ENCODE results near the gene CELF2. TPM values are rescaled to one million over a fixed set of nuclear protein-coding genes. Genes with fewer than 3 reads are reported as not detected.
"Not testable (repeated sequence)": the region's sequence is repeated elsewhere in the genome, so short reads cannot be mapped to it uniquely, and the experiment has no call there.

Gene CELF2
- total RNA-seq, 2 experiments from 2014 or later, result 165 to 181 TPM

DNA sequence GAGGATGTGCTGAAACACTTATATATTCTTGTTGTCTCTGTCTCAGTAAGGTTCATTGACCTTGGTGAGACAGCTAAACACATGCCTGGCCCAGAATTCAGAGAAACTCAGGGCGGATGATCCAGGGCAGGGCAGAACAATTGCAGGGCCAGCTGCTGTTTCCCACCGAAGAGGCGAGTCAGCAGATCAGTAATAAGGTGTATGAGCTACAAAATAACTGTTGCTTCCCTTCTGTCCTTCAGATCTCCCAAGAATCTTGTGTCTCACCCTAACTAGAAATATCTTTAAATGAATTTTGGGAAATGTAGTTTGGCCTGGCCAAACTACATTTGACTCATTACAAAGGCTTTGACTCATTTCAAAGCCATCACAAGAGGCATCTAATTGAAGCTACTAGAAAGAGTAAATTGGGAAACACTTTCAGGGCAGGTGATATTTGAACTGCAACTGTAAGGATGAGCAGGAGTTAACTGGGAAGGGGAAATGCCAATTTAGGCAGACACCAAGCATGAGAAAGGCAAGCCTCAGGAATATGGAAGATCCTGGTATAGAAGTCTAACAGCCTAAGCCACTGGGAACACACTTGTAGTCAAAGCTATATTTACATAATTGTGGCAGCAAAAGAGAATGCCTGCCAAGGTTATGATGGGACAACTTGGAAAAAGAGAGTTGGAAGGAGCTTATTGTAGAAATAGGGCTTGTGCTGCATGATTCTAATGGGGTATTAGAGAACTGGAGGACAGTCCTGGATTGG, 24.5 kb upstream of the CELF2 start:
- POLR2A ChIA-PET, result no interaction called here
- H3K4me3 Mint-ChIP-seq, result no peak overlapping the region
- H3K9me3 Mint-ChIP-seq, result peaks cover 12% of the 10 kb centered on the region
- H3K4me1 Mint-ChIP-seq, result peaks cover 7% of the 10 kb centered on the region
- CTCF ChIA-PET, result interaction anchor here (0.5 kb wide), 1 partner anchor 1280 kb away, joined by 5 read pairs; no protein-coding TSS in a partner anchor
- H3K36me3 Mint-ChIP-seq (ENCODE audit: low read depth), result no peaks in the 10 kb centered on the region
- peaks cover 32% of the 10 kb centered on the region for H3K27me3 Mint-ChIP-seq
- no peak overlapping the region for H3K27ac Mint-ChIP-seq
- DNase-seq, result no peak

DNA sequence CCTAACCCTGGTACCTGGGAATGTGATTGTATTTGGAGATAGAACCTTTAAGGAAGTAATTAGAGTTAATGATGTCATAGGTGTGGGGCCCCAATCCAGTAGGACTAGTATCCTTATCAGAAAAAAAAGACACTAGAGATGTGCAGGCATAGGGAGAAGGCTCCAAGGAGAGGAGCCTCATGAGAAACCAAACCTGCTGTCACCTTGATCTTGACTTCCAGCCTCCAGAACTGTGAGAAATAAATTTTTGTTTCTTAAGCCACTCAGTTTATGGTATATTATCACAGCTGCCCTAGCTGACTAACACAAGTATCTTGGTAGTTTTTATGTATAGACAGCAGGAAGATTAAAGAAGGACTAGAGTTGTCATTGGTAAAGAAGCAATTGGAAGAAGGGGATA, 23.9 kb upstream of the CELF2 start:
- H3K27me3 Mint-ChIP-seq, result peaks cover 31% of the 10 kb centered on the region
- peaks cover 18% of the 10 kb centered on the region for H3K9me3 Mint-ChIP-seq
- no peak overlapping the region for H3K27ac Mint-ChIP-seq
- ChIA-PET CTCF (interaction anchor here (1.3 kb wide), 1 partner anchor 18 kb away, joined by 3 read pairs; no protein-coding TSS in a partner anchor), POLR2A (no interaction called here)
- H3K4me3 Mint-ChIP-seq, result no peak overlapping the region
- H3K36me3 Mint-ChIP-seq (ENCODE audit: low read depth), result no peaks in the 10 kb centered on the region
- DNase-seq, result no peak
- peaks cover 7% of the 10 kb centered on the region for H3K4me1 Mint-ChIP-seq

DNA sequence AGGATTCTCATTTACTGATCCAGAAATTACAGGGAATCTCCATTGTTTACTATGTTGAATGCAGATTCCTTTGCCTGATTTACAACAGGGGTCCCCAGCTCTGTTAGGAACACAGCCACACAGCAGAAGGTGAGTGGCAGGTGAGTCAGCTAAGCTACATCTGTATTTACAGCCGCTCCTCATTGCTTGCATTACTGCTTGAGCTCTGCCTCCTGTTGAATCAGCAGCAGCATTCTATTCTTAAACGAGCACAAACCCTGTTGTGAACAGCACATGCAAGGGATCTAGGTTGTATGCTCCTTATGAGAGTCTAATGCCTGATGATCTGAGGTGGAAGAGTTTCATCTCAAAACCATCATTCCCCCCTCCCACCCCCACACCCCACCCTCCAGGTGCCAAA, 23.3 kb upstream of the CELF2 start:
- ChIA-PET CTCF (interaction anchor here (1.3 to 1.6 kb wide), 2 partner anchors 17 to 22 kb away, joined by 3 read pairs; no protein-coding TSS in a partner anchor), POLR2A (no interaction called here)
- peaks cover 18% of the 10 kb centered on the region for H3K9me3 Mint-ChIP-seq
- H3K27ac Mint-ChIP-seq, result no peak overlapping the region
- no peaks in the 10 kb centered on the region for H3K36me3 Mint-ChIP-seq (ENCODE audit: low read depth)
- no peak overlapping the region for H3K4me3 Mint-ChIP-seq
- peaks cover 7% of the 10 kb centered on the region for H3K4me1 Mint-ChIP-seq
- no peak for DNase-seq
- H3K27me3 Mint-ChIP-seq, result peaks cover 27% of the 10 kb centered on the region

DNA sequence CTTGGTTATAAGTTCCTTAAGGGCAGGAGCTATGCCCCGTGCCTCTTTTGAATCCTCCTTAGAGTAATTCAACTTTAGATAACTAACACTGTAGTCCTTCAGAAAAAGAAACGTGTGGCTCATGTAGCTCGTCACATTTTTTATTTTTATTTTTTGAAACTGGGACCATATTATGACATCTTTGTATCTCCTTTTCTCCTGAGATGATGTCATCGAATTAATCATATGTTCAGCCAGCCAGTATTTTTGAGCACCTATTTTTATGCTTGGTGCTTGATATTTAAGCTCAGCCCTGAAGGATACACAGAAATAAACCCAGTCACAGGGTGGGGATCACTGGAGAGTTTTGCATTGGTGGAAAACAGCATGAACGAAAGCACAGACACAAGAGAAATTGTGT, 22.6 kb upstream of the CELF2 start:
- CTCF ChIA-PET, result interaction anchor here (1.3 to 1.6 kb wide), 2 partner anchors 17 to 21 kb away, joined by 3 read pairs; no protein-coding TSS in a partner anchor
- POLR2A ChIA-PET, result no interaction called here
- no peak overlapping the region for H3K27ac Mint-ChIP-seq
- no peak for DNase-seq
- H3K4me1 Mint-ChIP-seq, result peaks cover 7% of the 10 kb centered on the region
- H3K36me3 Mint-ChIP-seq (ENCODE audit: low read depth), result no peaks in the 10 kb centered on the region
- H3K4me3 Mint-ChIP-seq, result no peak overlapping the region
- H3K9me3 Mint-ChIP-seq, result peaks cover 18% of the 10 kb centered on the region
- H3K27me3 Mint-ChIP-seq, result peaks cover 26% of the 10 kb centered on the region

DNA sequence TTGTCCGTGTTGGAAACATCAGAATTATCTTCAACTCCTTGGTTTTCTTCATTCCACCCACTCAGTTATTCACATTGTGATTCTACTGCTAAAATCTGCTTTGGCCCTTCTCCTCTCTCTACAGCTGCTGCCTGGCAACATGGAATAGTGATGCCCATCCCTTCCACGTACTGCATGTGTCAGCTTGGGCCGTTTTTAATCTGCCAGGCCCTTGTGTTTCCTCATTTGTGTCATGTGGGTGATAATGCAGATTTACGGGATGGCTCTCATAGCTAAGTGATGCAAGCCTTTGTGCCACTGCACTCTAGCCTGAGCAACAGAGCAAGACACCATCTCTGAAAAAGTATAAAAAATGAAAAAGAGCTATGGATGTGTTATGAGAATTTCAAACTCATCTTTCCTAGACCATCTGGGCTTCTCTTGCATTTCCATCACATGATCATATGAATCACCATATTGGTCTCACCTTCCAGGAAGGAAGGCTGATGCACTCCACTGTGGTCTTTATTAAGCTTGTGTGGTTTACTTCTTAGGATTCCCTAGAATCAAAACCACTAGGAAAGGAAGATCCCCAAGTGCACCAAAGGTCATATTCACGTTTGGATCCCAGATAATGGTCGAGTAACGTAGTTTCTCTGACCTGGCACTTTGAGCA, 20.6 kb upstream of the CELF2 start:
- no peak overlapping the region for H3K4me3 Mint-ChIP-seq

DNA sequence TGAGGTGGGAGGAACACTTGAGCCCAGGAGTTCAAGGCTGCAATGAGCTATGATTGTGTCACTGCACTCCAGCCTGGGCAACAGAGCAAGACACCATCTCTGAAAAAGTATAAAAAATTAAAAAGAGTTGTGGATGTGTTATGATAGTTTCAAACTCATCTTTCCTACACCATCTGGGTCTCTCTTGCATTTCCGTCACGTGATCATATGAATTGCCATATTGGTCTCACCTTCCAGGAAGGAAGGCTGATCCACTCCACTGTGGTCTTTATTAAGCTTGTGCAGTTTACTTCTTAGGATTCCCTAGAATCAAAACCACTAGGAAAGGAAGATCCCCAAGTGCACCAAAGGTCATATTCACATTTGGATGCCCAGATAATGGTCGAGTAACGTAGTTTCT, 18.2 kb upstream of the CELF2 start:
- H3K27me3 Mint-ChIP-seq; DNase-seq; POLR2A ChIA-PET; H3K4me1 Mint-ChIP-seq; CTCF ChIA-PET; H3K27ac Mint-ChIP-seq; H3K36me3 Mint-ChIP-seq (ENCODE audit: low read depth); H3K4me3 Mint-ChIP-seq: not testable (repeated sequence)
- H3K9me3 Mint-ChIP-seq, result peaks cover 11% of the 10 kb centered on the region

More for the DNA sequence above, 20.6 kb upstream of the CELF2 start:
- Mint-ChIP-seq H3K4me1 (peaks cover 7% of the 10 kb centered on the region), H3K27me3 (peaks cover 17% of the 10 kb centered on the region), H3K36me3 (ENCODE audit: low read depth) (no peaks in the 10 kb centered on the region), H3K9me3 (peaks cover 18% of the 10 kb centered on the region), H3K27ac (no peak overlapping the region)
- CTCF ChIA-PET, result no interaction called here
- POLR2A ChIA-PET, result no interaction called here
- DNase-seq, result no peak

DNA sequence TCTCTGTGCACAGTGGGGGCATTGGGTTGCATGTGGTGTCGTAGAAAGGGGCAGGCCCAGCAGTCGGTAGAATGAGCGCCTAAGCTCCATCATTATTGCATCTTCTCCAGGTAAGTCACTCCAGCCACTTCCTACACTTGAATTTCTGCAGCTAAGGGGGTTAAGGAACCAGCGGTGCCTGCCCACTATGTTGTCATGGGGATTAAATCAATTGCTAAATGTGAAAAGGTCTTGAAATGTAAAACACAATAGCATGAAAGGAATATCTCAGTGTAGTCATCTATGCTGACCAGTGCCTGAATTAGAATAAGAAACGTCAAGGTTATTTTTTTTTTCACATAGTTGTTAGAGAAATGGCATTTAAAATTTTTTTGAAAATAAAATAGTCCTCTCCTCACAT, 15.2 kb upstream of the CELF2 start:
- H3K36me3 Mint-ChIP-seq (ENCODE audit: low read depth), result no peaks in the 10 kb centered on the region
- no peak overlapping the region for H3K4me3 Mint-ChIP-seq
- H3K4me1 Mint-ChIP-seq, result peaks cover 3% of the 10 kb centered on the region
- no peak for DNase-seq
- CTCF ChIA-PET, result interaction anchor here (0.7 kb wide), 1 partner anchor 31 kb away, joined by 4 read pairs; no protein-coding TSS in a partner anchor
- peaks cover 11% of the 10 kb centered on the region for H3K9me3 Mint-ChIP-seq
- peaks cover 29% of the 10 kb centered on the region for H3K27me3 Mint-ChIP-seq
- POLR2A ChIA-PET, result no interaction called here
- no peak overlapping the region for H3K27ac Mint-ChIP-seq

DNA sequence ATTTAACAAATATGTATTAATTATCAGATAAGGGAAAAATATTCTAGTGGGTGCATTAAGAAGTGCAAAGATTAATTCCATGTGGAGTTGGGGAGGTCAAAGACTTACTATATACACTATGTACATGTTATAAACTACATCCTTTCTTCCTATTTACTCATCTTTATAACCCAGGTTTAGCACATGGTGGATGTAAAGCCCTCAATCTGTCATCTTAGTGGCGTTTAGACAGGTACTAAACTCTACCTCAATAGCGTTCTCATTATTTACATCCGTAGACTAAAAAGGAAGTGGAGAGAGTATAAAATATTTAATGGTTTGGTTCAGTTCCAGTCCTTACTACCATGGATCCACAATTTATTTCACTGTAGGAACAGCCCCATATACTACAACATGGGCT, 14.8 kb upstream of the CELF2 start:
- Mint-ChIP-seq H3K27ac (no peak overlapping the region), H3K9me3 (peaks cover 8% of the 10 kb centered on the region), H3K4me1 (no peaks in the 10 kb centered on the region), H3K4me3 (no peak overlapping the region), H3K36me3 (ENCODE audit: low read depth) (no peaks in the 10 kb centered on the region), H3K27me3 (peaks cover 33% of the 10 kb centered on the region)
- no peak for DNase-seq
- POLR2A ChIA-PET, result no interaction called here
- CTCF ChIA-PET, result no interaction called here

DNA sequence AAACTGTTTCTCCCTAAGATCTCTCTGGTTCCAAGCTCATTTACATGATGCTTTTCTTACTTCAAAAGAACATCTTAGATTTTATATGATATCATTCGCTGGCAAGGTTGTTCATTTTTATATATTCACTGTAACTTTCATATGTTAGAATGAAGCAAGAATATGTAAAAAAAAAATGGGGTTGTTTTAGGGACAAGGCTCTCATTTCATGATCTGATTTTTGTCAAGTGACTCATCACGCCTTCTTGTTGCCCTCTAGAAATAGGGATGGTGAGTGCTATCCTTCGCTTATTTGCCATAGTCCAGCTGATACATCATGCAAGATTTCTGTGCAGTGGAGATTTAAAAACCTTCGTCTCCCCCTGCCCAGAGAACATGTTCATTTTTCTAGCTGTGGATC, 14.0 kb upstream of the CELF2 start:
- peaks cover 41% of the 10 kb centered on the region for H3K27me3 Mint-ChIP-seq
- no peak overlapping the region for H3K27ac Mint-ChIP-seq
- peaks cover 4% of the 10 kb centered on the region for H3K4me1 Mint-ChIP-seq
- ChIA-PET CTCF (no interaction called here), POLR2A (no interaction called here)
- H3K4me3 Mint-ChIP-seq, result no peak overlapping the region
- H3K9me3 Mint-ChIP-seq, result peaks cover 1% of the 10 kb centered on the region
- H3K36me3 Mint-ChIP-seq (ENCODE audit: low read depth), result no peaks in the 10 kb centered on the region
- no peak for DNase-seq

DNA sequence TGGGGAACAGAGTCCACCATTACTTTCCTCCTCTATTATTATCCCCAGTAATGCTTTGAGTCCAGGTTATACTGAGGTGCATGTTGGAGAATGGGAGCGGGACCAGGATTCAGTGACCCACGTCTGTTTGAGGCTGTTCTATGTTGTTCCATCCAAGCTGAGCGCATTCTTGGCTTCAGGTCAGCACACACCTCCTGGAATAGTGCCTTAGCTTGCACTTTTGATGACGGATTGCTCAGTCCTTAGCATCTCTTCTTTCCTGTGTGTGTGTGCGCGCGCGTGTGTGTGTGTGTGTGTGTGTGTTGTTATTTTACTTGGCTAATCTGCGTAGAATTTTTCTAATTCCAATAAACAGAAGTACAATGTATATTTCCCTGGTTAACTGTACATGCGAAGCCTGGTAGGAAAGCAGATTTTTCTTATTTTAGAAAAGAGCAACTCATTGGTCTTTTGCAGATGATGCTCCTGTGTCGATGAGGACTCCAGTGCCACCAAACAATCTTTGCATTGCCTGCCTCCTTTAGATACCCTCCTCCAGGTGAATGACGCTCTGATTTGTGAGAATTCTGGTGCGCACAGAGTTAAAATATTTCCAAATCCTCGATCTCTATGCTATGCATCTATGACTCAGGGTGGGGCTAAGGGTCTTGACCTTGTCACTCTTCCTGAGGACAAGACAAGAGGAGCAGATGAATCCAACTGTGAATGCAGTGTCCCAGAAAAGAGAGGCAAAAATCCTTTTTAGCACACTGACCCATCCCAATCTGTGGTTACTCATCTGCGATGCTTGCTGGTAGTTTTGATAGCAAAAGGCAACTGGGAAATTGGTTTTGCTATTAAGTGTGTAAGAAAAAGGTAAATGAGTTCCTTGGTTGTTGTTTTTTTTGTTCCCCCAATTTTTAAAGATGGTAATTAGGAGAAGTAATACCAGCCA, 13.3 kb upstream of the CELF2 start:
- Mint-ChIP-seq H3K27ac (no peak overlapping the region), H3K36me3 (ENCODE audit: low read depth) (no peaks in the 10 kb centered on the region), H3K27me3 (peaks cover 48% of the 10 kb centered on the region), H3K9me3 (no peaks in the 10 kb centered on the region), H3K4me1 (peaks cover 10% of the 10 kb centered on the region), H3K4me3 (no peak overlapping the region)
- no peak for DNase-seq
- ChIA-PET CTCF (no interaction called here), POLR2A (no interaction called here)

DNA sequence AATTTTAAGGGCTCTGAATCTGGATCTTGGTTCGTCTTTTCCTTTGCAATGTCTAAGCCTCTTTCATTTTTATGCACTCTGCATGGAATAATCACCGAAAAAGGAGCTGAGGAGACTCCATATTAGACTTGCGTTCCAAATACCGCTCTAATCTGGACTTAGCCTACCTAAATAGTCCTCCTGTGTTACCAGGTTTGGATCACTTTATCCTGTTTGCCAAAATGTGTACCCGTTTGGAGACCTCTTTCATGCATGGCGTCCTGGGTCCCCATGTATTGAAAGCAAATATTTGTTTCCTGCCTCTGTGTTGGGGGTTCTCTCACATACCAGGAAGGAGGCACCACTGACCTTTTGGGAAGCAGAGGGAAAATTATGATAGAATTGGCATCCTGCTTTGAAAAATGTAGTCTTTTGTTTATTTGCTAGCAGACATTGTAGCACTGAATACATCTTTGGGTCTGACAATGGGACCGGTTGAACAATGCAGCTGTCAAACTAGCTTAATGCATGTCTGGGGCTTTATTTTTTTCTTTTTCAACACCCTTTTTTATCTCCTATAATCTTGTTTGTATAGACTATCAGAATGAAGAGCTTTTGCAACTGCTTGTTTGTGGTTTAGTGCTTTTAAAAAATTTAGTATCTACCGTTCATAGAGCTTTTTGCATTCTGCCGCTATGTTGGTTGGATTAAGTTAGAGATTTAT, 11.8 kb upstream of the CELF2 start:
- H3K27me3 Mint-ChIP-seq, result peaks cover 49% of the 10 kb centered on the region
- POLR2A ChIA-PET, result no interaction called here
- CTCF ChIA-PET, result interaction anchor here (0.6 kb wide), 1 partner anchor 159 kb away, joined by 3 read pairs; no protein-coding TSS in a partner anchor
- no peaks in the 10 kb centered on the region for H3K36me3 Mint-ChIP-seq (ENCODE audit: low read depth)
- H3K4me1 Mint-ChIP-seq, result peaks cover 23% of the 10 kb centered on the region
- no peak for DNase-seq
- H3K4me3 Mint-ChIP-seq, result no peak overlapping the region
- no peak overlapping the region for H3K27ac Mint-ChIP-seq
- no peaks in the 10 kb centered on the region for H3K9me3 Mint-ChIP-seq

DNA sequence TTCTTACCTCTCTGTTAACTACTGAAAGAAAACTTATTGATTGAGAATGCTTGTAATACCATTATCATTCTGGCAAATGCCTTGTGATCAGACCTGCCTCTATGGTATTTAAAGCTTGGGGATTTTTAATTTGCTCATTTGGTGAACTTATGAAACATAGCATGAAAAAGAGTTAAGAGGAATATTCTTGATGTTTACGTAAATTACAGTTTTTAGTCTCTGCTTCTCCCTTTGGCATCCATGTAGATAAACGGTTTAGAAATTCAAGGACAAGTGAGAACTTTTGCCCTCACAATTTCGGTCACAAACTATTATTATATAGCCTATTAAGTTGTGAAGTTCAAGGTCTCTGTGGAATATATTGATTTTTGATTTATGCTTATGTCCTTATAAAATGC, 11.2 kb upstream of the CELF2 start:
- Mint-ChIP-seq H3K4me3 (no peak overlapping the region), H3K27me3 (peaks cover 49% of the 10 kb centered on the region), H3K9me3 (no peaks in the 10 kb centered on the region), H3K36me3 (ENCODE audit: low read depth) (no peaks in the 10 kb centered on the region), H3K27ac (no peak overlapping the region), H3K4me1 (peaks cover 23% of the 10 kb centered on the region)
- ChIA-PET CTCF (no interaction called here), POLR2A (no interaction called here)
- no peak for DNase-seq
